HCT116 (cell line): ENCODE results near the gene CSNK1D. TPM values are rescaled to one million over a fixed set of nuclear protein-coding genes. Genes with fewer than 3 reads are reported as not detected.
A peak's percentile ranks its signal among the peaks of the same experiment; 100 is the strongest.

Source experiments
- ATAC-seq: fragments of 200-7000 bp; cut with Tn5 transposase; 2 replicates; pipeline ENCODE4 v1.9.1; 2020; ENCODE audit warnings: mild to moderate bottlenecking, moderate library complexity
- BruUV-seq: library from RNA; stranded (reverse); fragments of 400-500 nt; replicated peaks from 2 replicates; lab custom pipeline; 2021; lab: Mats Ljungman, UMichigan
- CTCF ChIA-PET: fragments of 300-600 bp; sonication (Branson Sonifier 250); formaldehyde crosslinking; loops from one replicate; lab custom pipeline; 2021; ENCODE audit warnings: antibody characterized with exemption; lab: Charles Lee
- POLR2A ChIA-PET: fragments of 300-600, 350-600 bp; sonication (Branson Sonifier 250); formaldehyde crosslinking; loops from one replicate; lab custom pipeline; 2021; ENCODE audit warnings: antibody characterized with exemption; lab: Charles Lee
- RAD21 ChIA-PET, 2 experiments: fragments of 300-600 bp; sonication (Branson Sonifier 250); formaldehyde crosslinking; loops; one replicate each; lab custom pipeline; 2023; ENCODE audit warnings: low total read pairs in 2 of 2; ENCODE audit not compliant: uncharacterized antibody in 2 of 2, unreplicated experiment in 2 of 2, low non-redundant PET in 1 of 2; lab: Charles Lee
- DNase-seq: peaks from one replicate; pipeline ENCODE4 v3.0.0-alpha.2; 2010; ENCODE audit warnings: low read depth, low spot score
- H2AFZ ChIP-seq: fragments of 200-600 bp; shearing (Covaris generic), sonication (generic); 2 replicates; pipeline ENCODE4 v1.6.1; 2017; ENCODE audit warnings: low read depth, mixed run types, mixed read lengths, antibody characterized with exemption, low read length; ENCODE audit not compliant: poor library complexity, severe bottlenecking
- H3K27ac ChIP-seq: 2 replicates; pipeline ENCODE4 v1.5.1; 2012; ENCODE audit warnings: low read depth, low read length
- H3K27me3 ChIP-seq: fragments of 200-600 bp; sonication (generic); 2 replicates; pipeline ENCODE4 v1.6.1; 2016; ENCODE audit warnings: mixed run types, low read length, mixed read lengths; ENCODE audit not compliant: insufficient read depth
- H3K36me3 ChIP-seq, 2 experiments: fragments of 200-500 bp in 1 of 2; fragments of 200-600 bp in 1 of 2; sonication (Bioruptor generic) in 1 of 2; sonication (generic) in 1 of 2; 2 replicates each; pipeline versions ENCODE4 v1.5.1 to v1.6.1; 2014 to 2016; ENCODE audit warnings: low read length in 2 of 2, inconsistent platforms in 1 of 2, mixed read lengths in 1 of 2, mixed run types in 1 of 2; ENCODE audit not compliant: insufficient read depth in 2 of 2, control insufficient read depth in 1 of 2
- H3K4me1 ChIP-seq, 2 experiments: fragments of 200-600 bp in 1 of 2; sonication (generic) in 1 of 2; 2 replicates each; pipeline versions ENCODE4 v1.5.1 to v1.6.1; 2012 to 2017; ENCODE audit warnings: low read length in 2 of 2, inconsistent platforms in 1 of 2, mild to moderate bottlenecking in 1 of 2, mixed read lengths in 1 of 2, mixed run types in 1 of 2, moderate library complexity in 1 of 2; ENCODE audit not compliant: insufficient read depth in 2 of 2, control insufficient read depth in 1 of 2
- H3K4me2 ChIP-seq: fragments of 200-600 bp; sonication (generic); 2 replicates; pipeline ENCODE4 v1.6.1; 2017; ENCODE audit warnings: mixed run types, low read length, mixed read lengths
- H3K4me3 ChIP-seq, 2 experiments: fragments of 200-600 bp in 1 of 2; sonication (generic) in 1 of 2; replicated peaks in 1 of 2; 2 replicates each; pipeline ENCODE4 v1.5.1; 2011 to 2016; ENCODE audit warnings: low read length in 2 of 2, control low read depth in 1 of 2, low read depth in 1 of 2, mild to moderate bottlenecking in 1 of 2, mixed read lengths in 1 of 2, mixed run types in 1 of 2
- H3K79me2 ChIP-seq: fragments of 200-600 bp; sonication (generic); 2 replicates; pipeline ENCODE4 v1.6.1; 2017; ENCODE audit warnings: mild to moderate bottlenecking, mixed run types, low read length, moderate library complexity, mixed read lengths; ENCODE audit not compliant: insufficient read depth
- H3K9ac ChIP-seq: fragments of 200-600 bp; sonication (generic); 2 replicates; pipeline ENCODE4 v1.6.1; 2016; ENCODE audit warnings: low read length, mixed read lengths
- H3K9me2 ChIP-seq: fragments of 200-600 bp; sonication (generic), shearing (Covaris generic); 2 replicates; pipeline ENCODE4 v1.6.1; 2017; ENCODE audit warnings: mixed run types, mild to moderate bottlenecking, moderate library complexity; ENCODE audit not compliant: insufficient read depth
- H3K9me3 ChIP-seq, 2 experiments: fragments of 200-500 bp in 1 of 2; fragments of 200-600 bp in 1 of 2; sonication (Bioruptor generic) in 1 of 2; sonication (generic) in 1 of 2; 2 replicates each; pipeline ENCODE4 v1.6.1; 2014 to 2017; ENCODE audit warnings: low read length in 2 of 2, mixed read lengths in 2 of 2, inconsistent platforms in 1 of 2, low read depth in 1 of 2, mild to moderate bottlenecking in 1 of 2, mixed run types in 1 of 2, moderate library complexity in 1 of 2; ENCODE audit not compliant: control insufficient read depth in 1 of 2, insufficient read depth in 1 of 2
- H4K20me1 ChIP-seq: fragments of 200-600 bp; sonication (generic), shearing (Covaris generic); 2 replicates; pipeline ENCODE4 v1.6.1; 2017; ENCODE audit warnings: mixed run types, mild to moderate bottlenecking, moderate library complexity; ENCODE audit not compliant: insufficient read depth
- EGR1 ChIP-seq: IDR thresholded peaks from 2 replicates; pipeline ENCODE4 v1.6.1; 2012; ENCODE audit warnings: low read depth
- ELF1 ChIP-seq: IDR thresholded peaks from 2 replicates; pipeline ENCODE4 v1.6.1; 2012; ENCODE audit warnings: low read depth, borderline replicate concordance
- EZH2 ChIP-seq: fragments of 200-600 bp; sonication (generic); IDR thresholded peaks from 2 replicates; pipeline ENCODE4 v1.6.1; 2017; ENCODE audit warnings: antibody characterized with exemption, mixed run types
- FOSL1 ChIP-seq: IDR thresholded peaks from 2 replicates; pipeline ENCODE4 v1.6.1; 2012; ENCODE audit warnings: low read depth
- POLR2A ChIP-seq: IDR thresholded peaks from 2 replicates; pipeline ENCODE4 v1.7.0; 2011; ENCODE audit warnings: borderline replicate concordance; ENCODE audit not compliant: insufficient read depth, insufficient read length; ENCODE audit errors: extremely low read depth
- POLR2AphosphoS5 ChIP-seq: IDR thresholded peaks from 2 replicates; pipeline ENCODE4 v1.6.1; 2011; ENCODE audit warnings: mild to moderate bottlenecking, low read depth, low read length, moderate library complexity
- RAD21 ChIP-seq: IDR thresholded peaks from 2 replicates; pipeline ENCODE4 v1.6.1; 2012; ENCODE audit warnings: low read depth, mild to moderate bottlenecking
- SIN3A ChIP-seq: IDR thresholded peaks from 2 replicates; pipeline ENCODE4 v1.6.1; 2012; ENCODE audit warnings: low read depth
- SRF ChIP-seq: IDR thresholded peaks from 2 replicates; pipeline ENCODE4 v1.6.1; 2012; ENCODE audit warnings: low read depth
- TCF7L2 ChIP-seq: IDR thresholded peaks from 2 replicates; pipeline ENCODE4 v1.7.0; 2011; ENCODE audit warnings: borderline replicate concordance, inconsistent platforms; ENCODE audit not compliant: insufficient read depth, insufficient read length; ENCODE audit errors: extremely low read depth
- ZFX ChIP-seq: fragments of 450-650 bp; IDR thresholded peaks from 2 replicates; pipeline ENCODE4 v1.6.1; 2017
- intact Hi-C: fragments of 100-400 bp; cut with micrococcal nuclease; formaldehyde crosslinking; loops from 2 replicates; pipeline ENCODE4 v1.10.0; 2022
- total RNA-seq: library from RNA; stranded (reverse); gene quantifications from one replicate; pipeline ENCODE4 v1.2.1, GENCODE V29; 2021; ENCODE audit not compliant: unreplicated experiment
- TF ChIP-seq, protein P1 (sequence below), 3 experiments: fragments of 200-600 bp in 1 of 3; sonication (generic) in 1 of 3; IDR thresholded peaks in 2 of 3; conservative IDR thresholded peaks in 1 of 3; 2 replicates each; pipeline ENCODE4 v1.5.1; 2012 to 2017; ENCODE audit warnings: low read depth in 2 of 3, low read length in 2 of 3, antibody characterized with exemption in 1 of 3, borderline replicate concordance in 1 of 3, control low read depth in 1 of 3, mild to moderate bottlenecking in 1 of 3, mixed read lengths in 1 of 3, mixed run types in 1 of 3, moderate library complexity in 1 of 3; ENCODE audit not compliant: insufficient read depth in 1 of 3
- TF ChIP-seq, protein P2 (sequence below): IDR thresholded peaks from 2 replicates; pipeline ENCODE4 v1.6.1; 2012; ENCODE audit warnings: low read depth
- TF ChIP-seq, protein P3 (sequence below): IDR thresholded peaks from 2 replicates; pipeline ENCODE4 v1.6.1; 2011; ENCODE audit warnings: mild to moderate bottlenecking, low read length, moderate library complexity; ENCODE audit not compliant: insufficient replicate concordance; ENCODE audit errors: extremely low read depth
- TF ChIP-seq, protein P4 (sequence below): IDR thresholded peaks from 2 replicates; pipeline ENCODE4 v1.6.1; 2012

The CSNK1D gene
- total RNA-seq, 1 experiment from 2014 or later, result 176 TPM

DNA sequence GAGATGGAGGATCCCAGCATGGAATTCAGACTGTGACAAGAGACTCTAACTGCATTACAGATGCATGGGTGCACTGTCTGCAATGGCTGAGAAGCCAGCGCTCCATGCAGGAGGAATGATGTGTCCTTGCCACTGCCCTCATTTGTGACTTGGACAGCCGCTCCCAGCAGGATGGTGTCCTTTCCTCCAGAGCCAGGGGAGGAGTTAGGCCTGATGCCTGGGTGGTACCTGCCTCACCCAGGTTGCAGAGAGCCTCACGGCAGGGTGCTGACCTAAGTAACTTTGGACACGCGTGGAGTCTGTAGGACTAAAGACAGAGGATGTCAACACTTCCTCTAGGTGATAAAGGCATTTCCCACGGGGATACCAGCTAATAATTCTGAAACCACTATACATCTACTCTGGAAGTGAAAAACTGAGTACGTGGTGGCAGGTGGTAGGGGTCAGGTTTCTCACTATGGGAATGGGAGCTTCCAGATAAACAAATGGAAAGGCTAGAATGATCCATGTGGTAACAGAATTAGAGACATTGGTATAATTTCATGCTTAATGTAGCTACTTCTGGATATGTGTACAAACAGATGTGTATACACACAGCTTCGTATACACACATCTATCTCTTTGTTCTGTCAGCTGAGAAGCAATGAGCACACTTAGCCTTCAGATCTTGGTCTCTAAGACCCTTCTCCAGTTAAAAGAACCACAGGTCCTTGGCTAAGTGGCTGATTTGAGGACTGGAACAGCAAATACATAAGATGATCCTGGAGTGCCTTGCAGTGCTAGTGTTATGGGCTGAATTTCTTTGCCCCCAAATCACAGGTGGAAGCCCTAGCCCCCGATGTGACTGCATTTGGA lies 13.7 kb upstream of the CSNK1D start:
- H3K9me2 ChIP-seq, result no peaks in the 10 kb centered on the region
- H4K20me1 ChIP-seq, result no peaks in the 10 kb centered on the region
- TF ChIP-seq POLR2AphosphoS5 (no peak), RAD21 (no peak), SIN3A (no peak), POLR2A (no peak), SRF (no peak), FOSL1 (no peak), ELF1 (no peak), EGR1 (no peak), TCF7L2 (no peak), ZFX (no peak), EZH2 (no peak)
- TF ChIP-seq, protein P1, sequence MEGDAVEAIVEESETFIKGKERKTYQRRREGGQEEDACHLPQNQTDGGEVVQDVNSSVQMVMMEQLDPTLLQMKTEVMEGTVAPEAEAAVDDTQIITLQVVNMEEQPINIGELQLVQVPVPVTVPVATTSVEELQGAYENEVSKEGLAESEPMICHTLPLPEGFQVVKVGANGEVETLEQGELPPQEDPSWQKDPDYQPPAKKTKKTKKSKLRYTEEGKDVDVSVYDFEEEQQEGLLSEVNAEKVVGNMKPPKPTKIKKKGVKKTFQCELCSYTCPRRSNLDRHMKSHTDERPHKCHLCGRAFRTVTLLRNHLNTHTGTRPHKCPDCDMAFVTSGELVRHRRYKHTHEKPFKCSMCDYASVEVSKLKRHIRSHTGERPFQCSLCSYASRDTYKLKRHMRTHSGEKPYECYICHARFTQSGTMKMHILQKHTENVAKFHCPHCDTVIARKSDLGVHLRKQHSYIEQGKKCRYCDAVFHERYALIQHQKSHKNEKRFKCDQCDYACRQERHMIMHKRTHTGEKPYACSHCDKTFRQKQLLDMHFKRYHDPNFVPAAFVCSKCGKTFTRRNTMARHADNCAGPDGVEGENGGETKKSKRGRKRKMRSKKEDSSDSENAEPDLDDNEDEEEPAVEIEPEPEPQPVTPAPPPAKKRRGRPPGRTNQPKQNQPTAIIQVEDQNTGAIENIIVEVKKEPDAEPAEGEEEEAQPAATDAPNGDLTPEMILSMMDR (IDR thresholded peaks at IDR 0.05 in 2 of 3, conservative IDR thresholded peaks at IDR 0.05 in 1 of 3; ENCODE audit: borderline replicate concordance in 1 of 3, insufficient read depth in 1 of 3, low read depth in 2 of 3, low read length in 2 of 3), result no peak
- TF ChIP-seq, protein P2, sequence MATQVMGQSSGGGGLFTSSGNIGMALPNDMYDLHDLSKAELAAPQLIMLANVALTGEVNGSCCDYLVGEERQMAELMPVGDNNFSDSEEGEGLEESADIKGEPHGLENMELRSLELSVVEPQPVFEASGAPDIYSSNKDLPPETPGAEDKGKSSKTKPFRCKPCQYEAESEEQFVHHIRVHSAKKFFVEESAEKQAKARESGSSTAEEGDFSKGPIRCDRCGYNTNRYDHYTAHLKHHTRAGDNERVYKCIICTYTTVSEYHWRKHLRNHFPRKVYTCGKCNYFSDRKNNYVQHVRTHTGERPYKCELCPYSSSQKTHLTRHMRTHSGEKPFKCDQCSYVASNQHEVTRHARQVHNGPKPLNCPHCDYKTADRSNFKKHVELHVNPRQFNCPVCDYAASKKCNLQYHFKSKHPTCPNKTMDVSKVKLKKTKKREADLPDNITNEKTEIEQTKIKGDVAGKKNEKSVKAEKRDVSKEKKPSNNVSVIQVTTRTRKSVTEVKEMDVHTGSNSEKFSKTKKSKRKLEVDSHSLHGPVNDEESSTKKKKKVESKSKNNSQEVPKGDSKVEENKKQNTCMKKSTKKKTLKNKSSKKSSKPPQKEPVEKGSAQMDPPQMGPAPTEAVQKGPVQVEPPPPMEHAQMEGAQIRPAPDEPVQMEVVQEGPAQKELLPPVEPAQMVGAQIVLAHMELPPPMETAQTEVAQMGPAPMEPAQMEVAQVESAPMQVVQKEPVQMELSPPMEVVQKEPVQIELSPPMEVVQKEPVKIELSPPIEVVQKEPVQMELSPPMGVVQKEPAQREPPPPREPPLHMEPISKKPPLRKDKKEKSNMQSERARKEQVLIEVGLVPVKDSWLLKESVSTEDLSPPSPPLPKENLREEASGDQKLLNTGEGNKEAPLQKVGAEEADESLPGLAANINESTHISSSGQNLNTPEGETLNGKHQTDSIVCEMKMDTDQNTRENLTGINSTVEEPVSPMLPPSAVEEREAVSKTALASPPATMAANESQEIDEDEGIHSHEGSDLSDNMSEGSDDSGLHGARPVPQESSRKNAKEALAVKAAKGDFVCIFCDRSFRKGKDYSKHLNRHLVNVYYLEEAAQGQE, result no peak
- TF ChIP-seq, protein P3, sequence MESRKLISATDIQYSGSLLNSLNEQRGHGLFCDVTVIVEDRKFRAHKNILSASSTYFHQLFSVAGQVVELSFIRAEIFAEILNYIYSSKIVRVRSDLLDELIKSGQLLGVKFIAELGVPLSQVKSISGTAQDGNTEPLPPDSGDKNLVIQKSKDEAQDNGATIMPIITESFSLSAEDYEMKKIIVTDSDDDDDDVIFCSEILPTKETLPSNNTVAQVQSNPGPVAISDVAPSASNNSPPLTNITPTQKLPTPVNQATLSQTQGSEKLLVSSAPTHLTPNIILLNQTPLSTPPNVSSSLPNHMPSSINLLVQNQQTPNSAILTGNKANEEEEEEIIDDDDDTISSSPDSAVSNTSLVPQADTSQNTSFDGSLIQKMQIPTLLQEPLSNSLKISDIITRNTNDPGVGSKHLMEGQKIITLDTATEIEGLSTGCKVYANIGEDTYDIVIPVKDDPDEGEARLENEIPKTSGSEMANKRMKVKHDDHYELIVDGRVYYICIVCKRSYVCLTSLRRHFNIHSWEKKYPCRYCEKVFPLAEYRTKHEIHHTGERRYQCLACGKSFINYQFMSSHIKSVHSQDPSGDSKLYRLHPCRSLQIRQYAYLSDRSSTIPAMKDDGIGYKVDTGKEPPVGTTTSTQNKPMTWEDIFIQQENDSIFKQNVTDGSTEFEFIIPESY, result no peak
- TF ChIP-seq, protein P4, sequence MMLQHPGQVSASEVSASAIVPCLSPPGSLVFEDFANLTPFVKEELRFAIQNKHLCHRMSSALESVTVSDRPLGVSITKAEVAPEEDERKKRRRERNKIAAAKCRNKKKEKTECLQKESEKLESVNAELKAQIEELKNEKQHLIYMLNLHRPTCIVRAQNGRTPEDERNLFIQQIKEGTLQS, result no peak
- no peak overlapping the region for H2AFZ ChIP-seq
- H3K27me3 ChIP-seq, result no peaks in the 10 kb centered on the region
- POLR2A ChIA-PET, result interaction anchor here (1.2 kb wide), 1 partner anchor 12 kb away, joined by 3 read pairs; no protein-coding TSS in a partner anchor
- DNase-seq, result no peak
- RAD21 ChIA-PET, result no interaction called here
- CTCF ChIA-PET, result no interaction called here
- H3K79me2 ChIP-seq, result peaks cover 2% of the 10 kb centered on the region; the same call in 1 of the 2 replicates
- ATAC-seq, result no peak
- H3K27ac ChIP-seq, result peak overlapping the region; percentile 80
- intact Hi-C loops, result no loop called here
- no peaks in the 10 kb centered on the region for H3K9me3 ChIP-seq
- H3K9ac ChIP-seq, result peak overlapping the region; percentile 56
- BruUV-seq, result no TSS peak
- H3K4me2 ChIP-seq, result peak overlapping the region; percentile 66
- peaks cover 44 to 61% of the 10 kb centered on the region in 2 experiments for H3K4me1 ChIP-seq
- no peaks in the 10 kb centered on the region for H3K36me3 ChIP-seq
- peak overlapping the region in 1 of 2 experiments; percentile 29; a peak in 1 of 4 replicates for H3K4me3 ChIP-seq
